K562 (cell line): ENCODE results near the gene LY6G6F. TPM values are rescaled to one million over a fixed set of nuclear protein-coding genes. Genes with fewer than 3 reads are reported as not detected.
A peak's percentile ranks its signal among the peaks of the same experiment; 100 is the strongest.

Experiments used
- CBFB ChIP-seq: sonication (generic); formaldehyde crosslinking; IDR thresholded peaks from 2 replicates; pipeline ENCODE4 v1.4.0; 2020; ENCODE audit warnings: mild to moderate bottlenecking, missing genetic modification reagents
- CCNT2 ChIP-seq: IDR thresholded peaks from 2 replicates; pipeline ENCODE4 v1.6.1; 2011; ENCODE audit warnings: borderline replicate concordance, low read depth, mild to moderate bottlenecking, moderate library complexity, mixed read lengths, low read length; ENCODE audit not compliant: insufficient read length; ENCODE audit errors: extremely low read depth
- GATA2 ChIP-seq: sonication (generic); formaldehyde crosslinking; IDR thresholded peaks from 2 replicates; pipeline ENCODE4 v1.4.0; 2020; ENCODE audit warnings: mild to moderate bottlenecking, missing genetic modification reagents
- MTA1 ChIP-seq: fragments of 450-650 bp; IDR thresholded peaks from 2 replicates; pipeline ENCODE4 v1.6.1; 2017; ENCODE audit warnings: borderline replicate concordance
- NCOA1 ChIP-seq: fragments of 450-650 bp; IDR thresholded peaks from 2 replicates; pipeline ENCODE4 v1.6.1; 2016; ENCODE audit warnings: low read depth
- NFIC ChIP-seq: fragments of 450-650 bp; IDR thresholded peaks from 2 replicates; pipeline ENCODE4 v1.6.1; 2017; ENCODE audit warnings: mild to moderate bottlenecking, inconsistent platforms
- NUFIP1 ChIP-seq: fragments of 450-650 bp; IDR thresholded peaks from 2 replicates; pipeline ENCODE4 v1.6.1; 2018; ENCODE audit not compliant: partially characterized antibody
- RBM34 ChIP-seq: fragments of 200-400 bp; formaldehyde crosslinking; IDR thresholded peaks from 2 replicates; pipeline ENCODE4 v1.6.1; 2018; ENCODE audit warnings: low read length, borderline replicate concordance; ENCODE audit not compliant: insufficient read depth
- SMAD3 ChIP-seq: fragments of 450-650 bp; formaldehyde crosslinking; conservative IDR thresholded peaks from 2 replicates; pipeline ENCODE4 v1.4.0; 2020; ENCODE audit warnings: mild to moderate bottlenecking
- SMAD4 ChIP-seq: fragments of 250-450 bp; sonication (Bioruptor Pico); conservative IDR thresholded peaks from 2 replicates; pipeline ENCODE4 v1.8.0; 2021; ENCODE audit warnings: inconsistent platforms, mild to moderate bottlenecking, moderate library complexity
- YY1 ChIP-seq, 3 experiments: IDR thresholded peaks; 2 replicates each; pipeline ENCODE4 v1.6.1; 2011; ENCODE audit warnings: low read length in 2 of 3, mild to moderate bottlenecking in 2 of 3, moderate library complexity in 2 of 3, borderline replicate concordance in 1 of 3, control low read depth in 1 of 3, low read depth in 1 of 3; ENCODE audit not compliant: insufficient read depth in 3 of 3, insufficient replicate concordance in 2 of 3, control insufficient read depth in 1 of 3, insufficient read length in 1 of 3; ENCODE audit errors: extremely low read depth in 1 of 3
- ZNF311 ChIP-seq: fragments of 250-450 bp; sonication (Bioruptor Pico); IDR thresholded peaks from 2 replicates; pipeline ENCODE4 v1.4.0; 2020; ENCODE audit warnings: mild to moderate bottlenecking, moderate library complexity
- polyA plus RNA-seq, 8 experiments: library from polyadenylated mRNA; depleted of rRNA in 4 of 8; stranded (reverse) in 5 of 8; unstranded in 3 of 8; fragments of >200 nt; fragmentation: Nextera tagmentation in 2 of 8; fragmentation: Illumina TruSeq in 1 of 8; extraction: Ambion mirVana in 2 of 8; extraction: Trizol in 1 of 8; gene quantifications; 2 replicates each; pipeline versions ENCODE4 v1.2.1 to v1.2.3, GENCODE V29; 2011 to 2014; ENCODE audit warnings: inconsistent platforms in 1 of 8, missing spikeins in 1 of 8
- total RNA-seq, 7 experiments: library from RNA; depleted of rRNA in 6 of 7; stranded (reverse); fragments of >200 nt in 6 of 7; fragmentation: Illumina TruSeq in 2 of 7; extraction: Trizol in 2 of 7; gene quantifications; 2 replicates each; pipeline versions ENCODE4 v1.2.1 to v1.2.3, GENCODE V29; 2011 to 2021; ENCODE audit warnings: low replicate concordance in 1 of 7
- TF ChIP-seq, protein P1 (sequence below): fragments of 450-650 bp; formaldehyde crosslinking; IDR thresholded peaks from 2 replicates; pipeline ENCODE4 v1.4.0; 2020; ENCODE audit warnings: mild to moderate bottlenecking, moderate library complexity
- TF ChIP-seq, protein P2 (sequence below): sonication (generic); formaldehyde crosslinking; IDR thresholded peaks from 2 replicates; pipeline ENCODE4 v1.8.1; 2022; ENCODE audit warnings: missing genetic modification reagents
- TF ChIP-seq, protein P3 (sequence below): sonication (generic); formaldehyde crosslinking; IDR thresholded peaks from 2 replicates; pipeline ENCODE4 v1.8.1; 2023; ENCODE audit warnings: mild to moderate bottlenecking, missing genetic modification reagents, moderate library complexity
- TF ChIP-seq, protein P4 (sequence below): sonication (generic); formaldehyde crosslinking; IDR thresholded peaks from 2 replicates; pipeline ENCODE4 v1.8.0; 2022; ENCODE audit warnings: mild to moderate bottlenecking, missing genetic modification reagents
- TF ChIP-seq, protein P5 (sequence below): fragments of 250-450 bp; sonication (Bioruptor Pico); IDR thresholded peaks from 2 replicates; pipeline ENCODE4 v1.4.0; 2020

The LY6G6F gene
- total and polyA plus RNA-seq, 9 of the 15 experiments (the other 6 are each of a cell fraction or from before 2014, with no cell fraction given) = 0.14 to 0.50 (median 0.28) TPM; not detected in 2

DNA sequence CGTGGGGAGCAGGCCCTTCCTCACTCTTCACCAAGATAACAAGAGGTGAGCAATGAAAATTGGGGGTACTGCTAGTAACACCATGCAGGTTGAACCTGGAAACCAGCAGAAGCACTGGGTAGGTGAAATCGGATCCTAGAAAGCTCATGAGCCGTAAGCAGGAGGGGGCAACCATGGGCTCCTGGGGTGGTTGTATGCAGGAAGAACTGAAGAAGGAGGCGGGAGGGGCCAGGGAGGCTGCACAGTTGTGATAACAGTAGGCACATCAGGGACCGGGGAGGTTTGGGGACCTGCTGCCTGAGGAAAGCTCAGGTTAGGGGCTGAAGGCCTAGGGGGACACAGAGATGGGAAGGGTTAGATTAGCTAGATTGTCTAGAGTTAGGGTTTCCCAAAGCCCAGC lies 20.2 kb upstream of the LY6G6F start (continued):
- TF ChIP-seq CCNT2 (no peak), SMAD3 (CRISPR knock-in tag) (no peak), RBM34 (no peak), SMAD4 (CRISPR knock-in tag) (peak; percentile 36; the same call in 1 of the 2 replicates), NFIC (peak; percentile 38; the same call in 1 of the 2 replicates), ZNF311 (CRISPR knock-in tag) (no peak), YY1 (IDR thresholded peaks at IDR 0.05; ENCODE audit: borderline replicate concordance in 1 of 3, control insufficient read depth in 1 of 3, extremely low read depth in 1 of 3, insufficient read depth in 3 of 3, insufficient read length in 1 of 3, insufficient replicate concordance in 2 of 3, low read depth in 1 of 3, low read length in 2 of 3) (peak in 1 of 3 experiments; percentile 41), NUFIP1 (no peak), CBFB (CRISPR knock-in tag) (no peak), NCOA1 (no peak; the same call in 1 of the 2 replicates), GATA2 (CRISPR knock-in tag) (peak; percentile 35; the same call in 1 of the 2 replicates), MTA1 (no peak)
- TF ChIP-seq, protein P1, sequence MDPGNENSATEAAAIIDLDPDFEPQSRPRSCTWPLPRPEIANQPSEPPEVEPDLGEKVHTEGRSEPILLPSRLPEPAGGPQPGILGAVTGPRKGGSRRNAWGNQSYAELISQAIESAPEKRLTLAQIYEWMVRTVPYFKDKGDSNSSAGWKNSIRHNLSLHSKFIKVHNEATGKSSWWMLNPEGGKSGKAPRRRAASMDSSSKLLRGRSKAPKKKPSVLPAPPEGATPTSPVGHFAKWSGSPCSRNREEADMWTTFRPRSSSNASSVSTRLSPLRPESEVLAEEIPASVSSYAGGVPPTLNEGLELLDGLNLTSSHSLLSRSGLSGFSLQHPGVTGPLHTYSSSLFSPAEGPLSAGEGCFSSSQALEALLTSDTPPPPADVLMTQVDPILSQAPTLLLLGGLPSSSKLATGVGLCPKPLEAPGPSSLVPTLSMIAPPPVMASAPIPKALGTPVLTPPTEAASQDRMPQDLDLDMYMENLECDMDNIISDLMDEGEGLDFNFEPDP (CRISPR knock-in tag) = no peak
- TF ChIP-seq, protein P2, sequence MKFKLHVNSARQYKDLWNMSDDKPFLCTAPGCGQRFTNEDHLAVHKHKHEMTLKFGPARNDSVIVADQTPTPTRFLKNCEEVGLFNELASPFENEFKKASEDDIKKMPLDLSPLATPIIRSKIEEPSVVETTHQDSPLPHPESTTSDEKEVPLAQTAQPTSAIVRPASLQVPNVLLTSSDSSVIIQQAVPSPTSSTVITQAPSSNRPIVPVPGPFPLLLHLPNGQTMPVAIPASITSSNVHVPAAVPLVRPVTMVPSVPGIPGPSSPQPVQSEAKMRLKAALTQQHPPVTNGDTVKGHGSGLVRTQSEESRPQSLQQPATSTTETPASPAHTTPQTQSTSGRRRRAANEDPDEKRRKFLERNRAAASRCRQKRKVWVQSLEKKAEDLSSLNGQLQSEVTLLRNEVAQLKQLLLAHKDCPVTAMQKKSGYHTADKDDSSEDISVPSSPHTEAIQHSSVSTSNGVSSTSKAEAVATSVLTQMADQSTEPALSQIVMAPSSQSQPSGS = no peak
- TF ChIP-seq, protein P3, sequence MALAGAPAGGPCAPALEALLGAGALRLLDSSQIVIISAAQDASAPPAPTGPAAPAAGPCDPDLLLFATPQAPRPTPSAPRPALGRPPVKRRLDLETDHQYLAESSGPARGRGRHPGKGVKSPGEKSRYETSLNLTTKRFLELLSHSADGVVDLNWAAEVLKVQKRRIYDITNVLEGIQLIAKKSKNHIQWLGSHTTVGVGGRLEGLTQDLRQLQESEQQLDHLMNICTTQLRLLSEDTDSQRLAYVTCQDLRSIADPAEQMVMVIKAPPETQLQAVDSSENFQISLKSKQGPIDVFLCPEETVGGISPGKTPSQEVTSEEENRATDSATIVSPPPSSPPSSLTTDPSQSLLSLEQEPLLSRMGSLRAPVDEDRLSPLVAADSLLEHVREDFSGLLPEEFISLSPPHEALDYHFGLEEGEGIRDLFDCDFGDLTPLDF (CRISPR knock-in tag) = no peak
- TF ChIP-seq, protein P4, sequence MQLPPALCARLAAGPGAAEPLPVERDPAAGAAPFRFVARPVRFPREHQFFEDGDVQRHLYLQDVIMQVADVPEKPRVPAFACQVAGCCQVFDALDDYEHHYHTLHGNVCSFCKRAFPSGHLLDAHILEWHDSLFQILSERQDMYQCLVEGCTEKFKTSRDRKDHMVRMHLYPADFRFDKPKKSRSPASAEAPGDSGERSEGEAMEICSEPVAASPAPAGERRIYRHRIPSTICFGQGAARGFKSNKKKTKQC (CRISPR knock-in tag) = 0 out of 2 replicates have a peak, but pooled peaks have one; percentile 53
- TF ChIP-seq, protein P5, sequence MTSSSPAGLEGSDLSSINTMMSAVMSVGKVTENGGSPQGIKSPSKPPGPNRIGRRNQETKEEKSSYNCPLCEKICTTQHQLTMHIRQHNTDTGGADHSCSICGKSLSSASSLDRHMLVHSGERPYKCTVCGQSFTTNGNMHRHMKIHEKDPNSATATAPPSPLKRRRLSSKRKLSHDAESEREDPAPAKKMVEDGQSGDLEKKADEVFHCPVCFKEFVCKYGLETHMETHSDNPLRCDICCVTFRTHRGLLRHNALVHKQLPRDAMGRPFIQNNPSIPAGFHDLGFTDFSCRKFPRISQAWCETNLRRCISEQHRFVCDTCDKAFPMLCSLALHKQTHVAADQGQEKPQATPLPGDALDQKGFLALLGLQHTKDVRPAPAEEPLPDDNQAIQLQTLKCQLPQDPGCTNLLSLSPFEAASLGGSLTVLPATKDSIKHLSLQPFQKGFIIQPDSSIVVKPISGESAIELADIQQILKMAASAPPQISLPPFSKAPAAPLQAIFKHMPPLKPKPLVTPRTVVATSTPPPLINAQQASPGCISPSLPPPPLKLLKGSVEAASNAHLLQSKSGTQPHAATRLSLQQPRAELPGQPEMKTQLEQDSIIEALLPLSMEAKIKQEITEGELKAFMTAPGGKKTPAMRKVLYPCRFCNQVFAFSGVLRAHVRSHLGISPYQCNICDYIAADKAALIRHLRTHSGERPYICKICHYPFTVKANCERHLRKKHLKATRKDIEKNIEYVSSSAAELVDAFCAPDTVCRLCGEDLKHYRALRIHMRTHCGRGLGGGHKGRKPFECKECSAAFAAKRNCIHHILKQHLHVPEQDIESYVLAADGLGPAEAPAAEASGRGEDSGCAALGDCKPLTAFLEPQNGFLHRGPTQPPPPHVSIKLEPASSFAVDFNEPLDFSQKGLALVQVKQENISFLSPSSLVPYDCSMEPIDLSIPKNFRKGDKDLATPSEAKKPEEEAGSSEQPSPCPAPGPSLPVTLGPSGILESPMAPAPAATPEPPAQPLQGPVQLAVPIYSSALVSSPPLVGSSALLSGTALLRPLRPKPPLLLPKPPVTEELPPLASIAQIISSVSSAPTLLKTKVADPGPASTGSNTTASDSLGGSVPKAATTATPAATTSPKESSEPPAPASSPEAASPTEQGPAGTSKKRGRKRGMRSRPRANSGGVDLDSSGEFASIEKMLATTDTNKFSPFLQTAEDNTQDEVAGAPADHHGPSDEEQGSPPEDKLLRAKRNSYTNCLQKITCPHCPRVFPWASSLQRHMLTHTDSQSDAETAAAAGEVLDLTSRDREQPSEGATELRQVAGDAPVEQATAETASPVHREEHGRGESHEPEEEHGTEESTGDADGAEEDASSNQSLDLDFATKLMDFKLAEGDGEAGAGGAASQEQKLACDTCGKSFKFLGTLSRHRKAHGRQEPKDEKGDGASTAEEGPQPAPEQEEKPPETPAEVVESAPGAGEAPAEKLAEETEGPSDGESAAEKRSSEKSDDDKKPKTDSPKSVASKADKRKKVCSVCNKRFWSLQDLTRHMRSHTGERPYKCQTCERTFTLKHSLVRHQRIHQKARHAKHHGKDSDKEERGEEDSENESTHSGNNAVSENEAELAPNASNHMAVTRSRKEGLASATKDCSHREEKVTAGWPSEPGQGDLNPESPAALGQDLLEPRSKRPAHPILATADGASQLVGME (CRISPR knock-in tag) = 0 out of 2 replicates have a peak, but pooled peaks have one; percentile 64
